T-helper 2 cell treated with Interferon-gamma antibody and Interleukin-4, amounts not matched to agents 5 μg/mL and 100 μg/mL, for 36 hours (primary cell): ENCODE data around the gene CALB2.

ENCODE experiments used
- DNase-seq: peaks from one replicate; pipeline ENCODE4 v3.0.0; 2021; ENCODE audit warnings: low spot score
- H3K27ac Mint-ChIP-seq: one replicate; pipeline ENCODE4 v1.8.0; 2021; ENCODE audit warnings: mild to moderate bottlenecking, mixed read lengths
- H3K27me3 Mint-ChIP-seq: one replicate; pipeline ENCODE4 v1.8.0; 2021; ENCODE audit warnings: low read depth, mixed read lengths
- H3K36me3 Mint-ChIP-seq: one replicate; pipeline ENCODE4 v1.8.0; 2021; ENCODE audit warnings: low read depth, mixed read lengths
- H3K4me1 Mint-ChIP-seq: one replicate; pipeline ENCODE4 v1.8.0; 2021; ENCODE audit warnings: low read depth, mixed read lengths
- H3K4me3 Mint-ChIP-seq: one replicate; pipeline ENCODE4 v1.8.0; 2022; ENCODE audit warnings: mild to moderate bottlenecking, moderate library complexity, mixed read lengths
- H3K9me3 Mint-ChIP-seq: one replicate; pipeline ENCODE4 v1.8.0; 2021; ENCODE audit warnings: mixed read lengths

CALB2 gene

GRCh38 chr16:71412270-71413160 is 54.0 kb downstream of the CALB2 start:
- DNase-seq: peak; percentile 40
- Mint-ChIP-seq H3K4me3 (no peak overlapping the region), H3K4me1 (peaks cover 12% of the 10 kb centered on the region), H3K27ac (no peak overlapping the region), H3K9me3 (no peaks in the 10 kb centered on the region), H3K27me3 (peaks cover 41% of the 10 kb centered on the region), H3K36me3 (no peaks in the 10 kb centered on the region)

GRCh38 chr16:71413341-71413740 is 54.8 kb downstream of the CALB2 start:
- no peak overlapping the region for H3K4me3 Mint-ChIP-seq
- H3K4me1 Mint-ChIP-seq: peaks cover 5% of the 10 kb centered on the region
- no peak overlapping the region for H3K27ac Mint-ChIP-seq
- DNase-seq: no peak
- H3K27me3 Mint-ChIP-seq: peaks cover 37% of the 10 kb centered on the region
- no peaks in the 10 kb centered on the region for H3K9me3 Mint-ChIP-seq
- no peaks in the 10 kb centered on the region for H3K36me3 Mint-ChIP-seq

- Mint-ChIP-seq H3K27me3 (peaks cover 34% of the 10 kb centered on the region), H3K9me3 (no peaks in the 10 kb centered on the region), H3K4me3 (no peak overlapping the region), H3K27ac (no peak overlapping the region), H3K4me1 (peaks cover 3% of the 10 kb centered on the region), H3K36me3 (no peaks in the 10 kb centered on the region)
- DNase-seq: no peak
Measured at GRCh38 chr16:71414038-71414437, 55.5 kb downstream of the CALB2 start.

- no peak overlapping the region for H3K27ac Mint-ChIP-seq
- peak; percentile 15 for DNase-seq
Measured at GRCh38 chr16:71421911-71422310, 63.4 kb downstream of the CALB2 start.

GRCh38 chr16:71423016-71423415 is 64.5 kb downstream of the CALB2 start:
- no peak overlapping the region for H3K27ac Mint-ChIP-seq
- no peaks in the 10 kb centered on the region for H3K36me3 Mint-ChIP-seq

More at GRCh38 chr16:71421911-71422310, 63.4 kb downstream of the CALB2 start:
- no peaks in the 10 kb centered on the region for H3K36me3 Mint-ChIP-seq
- H3K4me1 Mint-ChIP-seq: no peaks in the 10 kb centered on the region
- H3K4me3 Mint-ChIP-seq: no peak overlapping the region
- H3K9me3 Mint-ChIP-seq: no peaks in the 10 kb centered on the region
- peaks cover 33% of the 10 kb centered on the region for H3K27me3 Mint-ChIP-seq

GRCh38 chr16:71423865-71424264 is 65.3 kb downstream of the CALB2 start:
- Mint-ChIP-seq H3K36me3 (no peaks in the 10 kb centered on the region), H3K4me3 (no peak overlapping the region)

More at GRCh38 chr16:71423016-71423415, 64.5 kb downstream of the CALB2 start:
- H3K27me3 Mint-ChIP-seq: peaks cover 38% of the 10 kb centered on the region
- DNase-seq: no peak
- no peaks in the 10 kb centered on the region for H3K4me1 Mint-ChIP-seq
- no peaks in the 10 kb centered on the region for H3K9me3 Mint-ChIP-seq
- H3K4me3 Mint-ChIP-seq: no peak overlapping the region

GRCh38 chr16:71424626-71425025 is 66.1 kb downstream of the CALB2 start:
- no peak overlapping the region for H3K27ac Mint-ChIP-seq
- peaks cover 38% of the 10 kb centered on the region for H3K27me3 Mint-ChIP-seq
- DNase-seq: no peak
- H3K4me3 Mint-ChIP-seq: no peak overlapping the region
- H3K4me1 Mint-ChIP-seq: no peaks in the 10 kb centered on the region
- H3K36me3 Mint-ChIP-seq: no peaks in the 10 kb centered on the region
- no peaks in the 10 kb centered on the region for H3K9me3 Mint-ChIP-seq

More at GRCh38 chr16:71423865-71424264, 65.3 kb downstream of the CALB2 start:
- H3K4me1 Mint-ChIP-seq: no peaks in the 10 kb centered on the region
- DNase-seq: no peak
- peaks cover 38% of the 10 kb centered on the region for H3K27me3 Mint-ChIP-seq
- H3K27ac Mint-ChIP-seq: no peak overlapping the region
- no peaks in the 10 kb centered on the region for H3K9me3 Mint-ChIP-seq

- Mint-ChIP-seq H3K36me3 (no peaks in the 10 kb centered on the region), H3K9me3 (no peaks in the 10 kb centered on the region), H3K4me3 (no peak overlapping the region), H3K27me3 (peaks cover 38% of the 10 kb centered on the region), H3K27ac (no peak overlapping the region), H3K4me1 (no peaks in the 10 kb centered on the region)
- DNase-seq: no peak
Measured at GRCh38 chr16:71425746-71426068, 67.2 kb downstream of the CALB2 start.

- Mint-ChIP-seq H3K4me3 (no peak overlapping the region), H3K27ac (no peak overlapping the region), H3K4me1 (no peaks in the 10 kb centered on the region), H3K36me3 (no peaks in the 10 kb centered on the region), H3K9me3 (no peaks in the 10 kb centered on the region), H3K27me3 (peaks cover 38% of the 10 kb centered on the region)
- peak; percentile 10 for DNase-seq
Measured at GRCh38 chr16:71426069-71426879, 67.8 kb downstream of the CALB2 start.

GRCh38 chr16:71426880-71427615 is 68.5 kb downstream of the CALB2 start:
- Mint-ChIP-seq H3K4me3 (no peak overlapping the region), H3K27ac (no peak overlapping the region), H3K4me1 (no peaks in the 10 kb centered on the region), H3K27me3 (peaks cover 38% of the 10 kb centered on the region), H3K36me3 (no peaks in the 10 kb centered on the region), H3K9me3 (no peaks in the 10 kb centered on the region)
- no peak for DNase-seq

- peaks cover 35% of the 10 kb centered on the region for H3K27me3 Mint-ChIP-seq
- no peaks in the 10 kb centered on the region for H3K36me3 Mint-ChIP-seq
- no peak overlapping the region for H3K27ac Mint-ChIP-seq
- H3K4me3 Mint-ChIP-seq: no peak overlapping the region
- no peaks in the 10 kb centered on the region for H3K4me1 Mint-ChIP-seq
- no peak for DNase-seq
- no peaks in the 10 kb centered on the region for H3K9me3 Mint-ChIP-seq
Measured at GRCh38 chr16:71428385-71428784, 69.9 kb downstream of the CALB2 start.

- H3K36me3 Mint-ChIP-seq: no peaks in the 10 kb centered on the region
- no peak overlapping the region for H3K4me3 Mint-ChIP-seq
- H3K27me3 Mint-ChIP-seq: peaks cover 34% of the 10 kb centered on the region
- no peaks in the 10 kb centered on the region for H3K4me1 Mint-ChIP-seq
- H3K27ac Mint-ChIP-seq: no peak overlapping the region
- no peak for DNase-seq
- H3K9me3 Mint-ChIP-seq: no peaks in the 10 kb centered on the region
Measured at GRCh38 chr16:71428883-71429282, 70.4 kb downstream of the CALB2 start.

GRCh38 chr16:71429581-71429980 is 71.1 kb downstream of the CALB2 start:
- Mint-ChIP-seq H3K36me3 (no peaks in the 10 kb centered on the region), H3K9me3 (no peaks in the 10 kb centered on the region), H3K27ac (no peak overlapping the region), H3K4me1 (no peaks in the 10 kb centered on the region), H3K27me3 (peaks cover 29% of the 10 kb centered on the region), H3K4me3 (no peak overlapping the region)
- no peak for DNase-seq

- Mint-ChIP-seq H3K9me3 (no peaks in the 10 kb centered on the region), H3K4me3 (no peak overlapping the region), H3K27ac (no peak overlapping the region), H3K4me1 (no peaks in the 10 kb centered on the region), H3K27me3 (peaks cover 19% of the 10 kb centered on the region), H3K36me3 (no peaks in the 10 kb centered on the region)
- DNase-seq: no peak
Measured at GRCh38 chr16:71430744-71431143, 72.2 kb downstream of the CALB2 start.
